SK-N-SH (cell line): ENCODE data around the gene PSKH1. TPM values are rescaled to one million over a fixed set of nuclear protein-coding genes. Genes with fewer than 3 reads are reported as not detected.

ENCODE experiments used
- CTCF ChIA-PET: fragments of 300-600, 350-600 bp; formaldehyde crosslinking; extraction: SDS; loops from one replicate; lab custom pipeline; 2021; lab: Yijun Ruan, JAX
- POLR2A ChIA-PET: fragments of 350-600 bp; sonication (Branson Sonifier 250); formaldehyde crosslinking; extraction: SDS; loops from one replicate; lab custom pipeline; 2020; ENCODE audit warnings: antibody characterized with exemption, inconsistent platforms; lab: Yijun Ruan, JAX
- DNase-seq: peaks from one replicate; pipeline ENCODE4 v3.0.0; 2012
- H2AFZ ChIP-seq: fragments of 200-600 bp; sonication (generic); 2 replicates; pipeline ENCODE4 v1.8.1; 2016; ENCODE audit warnings: antibody characterized with exemption, mild to moderate bottlenecking, low read depth
- H3F3A ChIP-seq: fragments of 200-600 bp; sonication (generic); replicated peaks from 2 replicates; pipeline ENCODE3; 2016; ENCODE audit warnings: antibody characterized with exemption, mild to moderate bottlenecking; ENCODE audit not compliant: insufficient read depth
- H3K27ac ChIP-seq, 2 experiments: fragments of 200-500 bp in 1 of 2; fragments of 200-600 bp in 1 of 2; sonication (Bioruptor generic) in 1 of 2; sonication (generic), shearing (Covaris generic) in 1 of 2; 2 replicates each; pipeline versions ENCODE4 v1.5.1 to v1.6.1; 2014 to 2016; ENCODE audit warnings: low read depth in 2 of 2, inconsistent platforms in 1 of 2, low read length in 1 of 2, mild to moderate bottlenecking in 1 of 2, mixed read lengths in 1 of 2
- H3K27me3 ChIP-seq: fragments of 200-600 bp; sonication (generic), shearing (Covaris generic); 2 replicates; pipeline ENCODE4 v1.6.1; 2016; ENCODE audit warnings: mixed run types; ENCODE audit not compliant: insufficient read depth
- H3K36me3 ChIP-seq, 2 experiments: fragments of 200-500 bp in 1 of 2; fragments of 200-600 bp in 1 of 2; sonication (Bioruptor generic) in 1 of 2; sonication (generic) in 1 of 2; replicated peaks in 1 of 2; 2 replicates each; pipeline versions ENCODE3 to v1.5.1; 2014 to 2016; ENCODE audit warnings: low read length in 1 of 2, mild to moderate bottlenecking in 1 of 2; ENCODE audit not compliant: insufficient read depth in 2 of 2, control insufficient read depth in 1 of 2
- H3K4me1 ChIP-seq, 2 experiments: fragments of 200-500 bp in 1 of 2; fragments of 200-600 bp in 1 of 2; sonication (Bioruptor generic) in 1 of 2; sonication (generic), shearing (Covaris generic) in 1 of 2; 2 replicates each; pipeline versions ENCODE4 v1.5.1 to v1.6.1; 2014 to 2016; ENCODE audit warnings: low read depth in 1 of 2, low read length in 1 of 2, mixed run types in 1 of 2; ENCODE audit not compliant: insufficient read depth in 2 of 2, control insufficient read depth in 1 of 2
- H3K4me2 ChIP-seq: fragments of 200-600 bp; sonication (generic), shearing (Covaris generic); 2 replicates; pipeline ENCODE4 v1.6.1; 2017; ENCODE audit warnings: mixed run types
- H3K4me3 ChIP-seq, 2 experiments: fragments of 200-500 bp in 1 of 2; fragments of 200-600 bp in 1 of 2; sonication (Bioruptor generic) in 1 of 2; sonication (generic), shearing (Covaris generic) in 1 of 2; 2 replicates each; pipeline versions ENCODE4 v1.5.1 to v1.8.1; 2014 to 2016; ENCODE audit warnings: low read depth in 2 of 2, inconsistent platforms in 1 of 2, low read length in 1 of 2, mild to moderate bottlenecking in 1 of 2, mixed read lengths in 1 of 2, moderate library complexity in 1 of 2
- H3K79me2 ChIP-seq: fragments of 200-600 bp; sonication (generic); 2 replicates; pipeline ENCODE4 v1.8.1; 2017; ENCODE audit warnings: mild to moderate bottlenecking; ENCODE audit not compliant: insufficient read depth
- H3K9ac ChIP-seq: fragments of 200-600 bp; sonication (generic); 2 replicates; pipeline ENCODE4 v1.6.1; 2017; ENCODE audit warnings: mixed run types
- H3K9me2 ChIP-seq: fragments of 200-600 bp; sonication (generic); 2 replicates; pipeline ENCODE4 v1.6.1; 2017; ENCODE audit warnings: mixed run types
- H3K9me3 ChIP-seq: fragments of 200-600 bp; sonication (generic); 2 replicates; pipeline ENCODE4 v1.6.1; 2017; ENCODE audit warnings: mixed run types, mild to moderate bottlenecking, moderate library complexity
- H4K20me1 ChIP-seq: fragments of 200-600 bp; sonication (generic); 2 replicates; pipeline ENCODE4 v1.6.1; 2017; ENCODE audit warnings: mild to moderate bottlenecking, mixed run types; ENCODE audit not compliant: insufficient read depth
- CHD2 ChIP-seq: fragments of 150-350 bp; IDR thresholded peaks from 2 replicates; pipeline ENCODE4 v1.6.1; 2018; ENCODE audit warnings: low read length; ENCODE audit not compliant: partially characterized antibody
- EP300 ChIP-seq, 2 experiments: IDR thresholded peaks; 2 replicates each; pipeline versions ENCODE4 v1.4.0 to v1.6.1; 2012; ENCODE audit warnings: borderline replicate concordance in 1 of 2, low read depth in 1 of 2, low read length in 1 of 2
- FOSL2 ChIP-seq: IDR thresholded peaks from 2 replicates; pipeline ENCODE4 v1.4.0; 2012; ENCODE audit warnings: low read depth, mild to moderate bottlenecking, moderate library complexity, borderline replicate concordance
- FOXM1 ChIP-seq: IDR thresholded peaks from 2 replicates; pipeline ENCODE4 v1.4.0; 2012; ENCODE audit warnings: low read depth, mild to moderate bottlenecking
- GABPA ChIP-seq: IDR thresholded peaks from 2 replicates; pipeline ENCODE4 v1.4.0; 2012; ENCODE audit warnings: low read depth, mild to moderate bottlenecking
- GATA2 ChIP-seq: sonication (generic); formaldehyde crosslinking; IDR thresholded peaks from 2 replicates; pipeline ENCODE4 v1.5.0; 2020; ENCODE audit warnings: mild to moderate bottlenecking, missing genetic modification reagents
- JUND ChIP-seq: IDR thresholded peaks from 2 replicates; pipeline ENCODE4 v1.4.0; 2012
- MEF2A ChIP-seq: IDR thresholded peaks from 2 replicates; pipeline ENCODE4 v1.4.0; 2012; ENCODE audit warnings: low read depth, borderline replicate concordance
- MXI1 ChIP-seq: IDR thresholded peaks from 2 replicates; pipeline ENCODE4 v1.6.1; 2012; ENCODE audit warnings: mild to moderate bottlenecking, low read depth, low read length, improper control_type of control experiment
- NFIC ChIP-seq: IDR thresholded peaks from 2 replicates; pipeline ENCODE4 v1.4.0; 2012; ENCODE audit warnings: borderline replicate concordance
- RAD21 ChIP-seq: IDR thresholded peaks from 2 replicates; pipeline ENCODE4 v1.6.1; 2012; ENCODE audit warnings: mild to moderate bottlenecking, low read length
- RFX5 ChIP-seq: IDR thresholded peaks from 2 replicates; pipeline ENCODE4 v1.6.1; 2012; ENCODE audit warnings: mild to moderate bottlenecking, improper control_type of control experiment, low read length
- RXRA ChIP-seq: IDR thresholded peaks from 2 replicates; pipeline ENCODE4 v1.4.0; 2012; ENCODE audit warnings: low read depth, mild to moderate bottlenecking, borderline replicate concordance
- SMC3 ChIP-seq: IDR thresholded peaks from 2 replicates; pipeline ENCODE4 v1.6.1; 2012; ENCODE audit warnings: low read depth, low read length, improper control_type of control experiment
- TCF12 ChIP-seq: IDR thresholded peaks from 2 replicates; pipeline ENCODE4 v1.4.0; 2012
- YY1 ChIP-seq: IDR thresholded peaks from 2 replicates; pipeline ENCODE4 v1.4.0; 2012; ENCODE audit warnings: low read depth, mild to moderate bottlenecking
- WGBS: methylation state at CpG from one replicate; pipeline ENCODE4 v1.1.6; 2017; ENCODE audit warnings: low lambda C conversion rate; 5-methylcytosine and 5-hydroxymethylcytosine counted together
- polyA plus RNA-seq, 3 experiments: library from polyadenylated mRNA; depleted of rRNA; stranded (reverse); fragments of >200 nt; gene quantifications; 2 replicates each; pipeline ENCODE4 v1.2.3, GENCODE V29; 2012
- TF ChIP-seq, protein P1 (sequence below): IDR thresholded peaks from 2 replicates; pipeline ENCODE4 v1.4.0; 2012; ENCODE audit warnings: low read depth, borderline replicate concordance
- TF ChIP-seq, protein P2 (sequence below): IDR thresholded peaks from 2 replicates; pipeline ENCODE4 v1.4.0; 2012; ENCODE audit warnings: low read depth
- TF ChIP-seq, protein P3 (sequence below): IDR thresholded peaks from 2 replicates; pipeline ENCODE4; 2012
- TF ChIP-seq, protein P4 (sequence below): IDR thresholded peaks from 2 replicates; pipeline ENCODE4 v1.4.0; 2012; ENCODE audit warnings: low read depth, borderline replicate concordance
- TF ChIP-seq, protein P5 (sequence below): IDR thresholded peaks from 2 replicates; pipeline ENCODE4 v1.6.1; 2012; ENCODE audit warnings: mild to moderate bottlenecking, low read depth, low read length, moderate library complexity

PSKH1 gene
- polyA plus RNA-seq, 1 of the 3 experiments (the other 2 are of a cell fraction): 30.1 TPM

DNA sequence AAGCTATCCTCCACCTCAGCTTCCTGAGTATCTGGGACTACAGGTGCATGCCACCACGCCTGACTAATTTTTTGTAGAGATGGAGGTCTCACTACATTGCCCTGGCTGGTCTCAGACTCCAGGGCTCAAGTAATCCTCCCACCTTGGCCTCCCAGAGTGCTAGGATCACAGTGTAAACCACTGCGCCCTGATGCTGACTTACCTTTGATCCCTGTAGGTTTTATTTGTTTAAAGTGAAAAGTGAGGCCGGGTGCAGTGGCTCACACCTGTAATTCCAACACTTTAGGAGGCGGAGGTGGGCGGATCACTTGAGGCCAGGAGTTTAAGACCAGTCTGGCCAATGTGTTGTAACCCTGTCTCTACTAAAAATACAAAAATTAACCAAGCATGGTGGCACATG, 8.7 kb downstream of the PSKH1 start:
- no peaks in the 10 kb centered on the region for H3K9me2 ChIP-seq
- H3K36me3 ChIP-seq: no peaks in the 10 kb centered on the region
- POLR2A ChIA-PET: no interaction called here
- no peak overlapping the region for H3K9ac ChIP-seq
- no peak overlapping the region for H3K4me3 ChIP-seq
- no peak for TF ChIP-seq GABPA
- TF ChIP-seq JUND: no peak
- TF ChIP-seq, protein P1, sequence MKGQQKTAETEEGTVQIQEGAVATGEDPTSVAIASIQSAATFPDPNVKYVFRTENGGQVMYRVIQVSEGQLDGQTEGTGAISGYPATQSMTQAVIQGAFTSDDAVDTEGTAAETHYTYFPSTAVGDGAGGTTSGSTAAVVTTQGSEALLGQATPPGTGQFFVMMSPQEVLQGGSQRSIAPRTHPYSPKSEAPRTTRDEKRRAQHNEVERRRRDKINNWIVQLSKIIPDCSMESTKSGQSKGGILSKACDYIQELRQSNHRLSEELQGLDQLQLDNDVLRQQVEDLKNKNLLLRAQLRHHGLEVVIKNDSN: no peak
- TF ChIP-seq MXI1: no peak
- TF ChIP-seq SMC3: no peak
- no peak for TF ChIP-seq YY1
- no peak for TF ChIP-seq RFX5
- TF ChIP-seq TCF12: no peak
- TF ChIP-seq, protein P2, sequence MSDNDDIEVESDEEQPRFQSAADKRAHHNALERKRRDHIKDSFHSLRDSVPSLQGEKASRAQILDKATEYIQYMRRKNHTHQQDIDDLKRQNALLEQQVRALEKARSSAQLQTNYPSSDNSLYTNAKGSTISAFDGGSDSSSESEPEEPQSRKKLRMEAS: no peak
- no peak for TF ChIP-seq GATA2 (CRISPR knock-in tag)
- no peak for DNase-seq
- no peak overlapping the region for H2AFZ ChIP-seq
- peaks cover 53% of the 10 kb centered on the region for H3K79me2 ChIP-seq
- H4K20me1 ChIP-seq: peaks cover 12% of the 10 kb centered on the region
- H3K27me3 ChIP-seq: no peaks in the 10 kb centered on the region
- H3K4me1 ChIP-seq: no peaks in the 10 kb centered on the region
- H3K27ac ChIP-seq: no peak overlapping the region
- CTCF ChIA-PET: interaction anchor here (2.5 kb wide), 1 partner anchor 18 kb away, joined by 10 read pairs; no protein-coding TSS in a partner anchor
- H3K4me2 ChIP-seq: no peak overlapping the region
- H3K9me3 ChIP-seq: no peaks in the 10 kb centered on the region
- no peaks in the 10 kb centered on the region for H3F3A ChIP-seq
- WGBS: 98% methylated on average over 5 of the region's 5 CpGs

DNA sequence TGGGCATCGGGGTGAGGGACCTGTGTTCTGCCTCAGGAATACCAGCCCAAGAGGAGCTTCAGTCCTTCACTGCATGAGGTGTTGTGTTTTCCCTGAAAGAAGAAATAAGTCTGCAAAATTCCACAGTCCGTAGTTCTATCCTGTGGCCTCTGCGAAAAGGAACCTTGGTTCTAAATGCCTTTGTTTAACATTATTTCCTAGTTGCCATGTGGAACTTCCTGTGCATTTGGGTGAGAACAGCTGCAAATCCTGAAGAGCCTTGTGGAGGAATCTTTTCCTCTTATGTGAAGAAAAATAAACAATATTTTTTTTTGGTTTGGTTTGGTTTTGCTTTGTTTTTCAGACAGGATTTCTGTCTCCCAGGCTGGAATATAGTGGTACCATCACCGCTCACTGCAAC, 9.8 kb downstream of the PSKH1 start:
- H3K27ac ChIP-seq: no peak overlapping the region

More for the DNA sequence above, 9.8 kb downstream of the PSKH1 start:
- Histone ChIP-seq H3K27me3 (no peaks in the 10 kb centered on the region), H3K9me3 (no peaks in the 10 kb centered on the region), H3K36me3 (no peaks in the 10 kb centered on the region), H2AFZ (no peak overlapping the region), H3K4me3 (no peak overlapping the region), H3K9me2 (no peaks in the 10 kb centered on the region), H3K9ac (no peak overlapping the region), H3K79me2 (peaks cover 42% of the 10 kb centered on the region), H3K4me1 (no peaks in the 10 kb centered on the region), H3F3A (no peaks in the 10 kb centered on the region), H3K4me2 (no peak overlapping the region), H4K20me1 (peaks cover 10% of the 10 kb centered on the region; the same call in 1 of the 2 replicates)
- TF ChIP-seq MEF2A (no peak), FOXM1 (no peak), FOSL2 (no peak), TCF12 (no peak), NFIC (no peak), EP300 (IDR thresholded peaks at IDR 0.05; ENCODE audit: borderline replicate concordance in 1 of 2, low read depth in 1 of 2, low read length in 1 of 2) (no peak), GABPA (no peak), RXRA (no peak), RAD21 (no peak), CHD2 (no peak), RFX5 (no peak)
- TF ChIP-seq, protein P2: no peak
- TF ChIP-seq, protein P3, sequence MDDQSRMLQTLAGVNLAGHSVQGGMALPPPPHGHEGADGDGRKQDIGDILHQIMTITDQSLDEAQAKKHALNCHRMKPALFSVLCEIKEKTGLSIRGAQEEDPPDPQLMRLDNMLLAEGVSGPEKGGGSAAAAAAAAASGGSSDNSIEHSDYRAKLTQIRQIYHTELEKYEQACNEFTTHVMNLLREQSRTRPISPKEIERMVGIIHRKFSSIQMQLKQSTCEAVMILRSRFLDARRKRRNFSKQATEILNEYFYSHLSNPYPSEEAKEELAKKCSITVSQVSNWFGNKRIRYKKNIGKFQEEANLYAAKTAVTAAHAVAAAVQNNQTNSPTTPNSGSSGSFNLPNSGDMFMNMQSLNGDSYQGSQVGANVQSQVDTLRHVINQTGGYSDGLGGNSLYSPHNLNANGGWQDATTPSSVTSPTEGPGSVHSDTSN: no peak
- TF ChIP-seq, protein P4, sequence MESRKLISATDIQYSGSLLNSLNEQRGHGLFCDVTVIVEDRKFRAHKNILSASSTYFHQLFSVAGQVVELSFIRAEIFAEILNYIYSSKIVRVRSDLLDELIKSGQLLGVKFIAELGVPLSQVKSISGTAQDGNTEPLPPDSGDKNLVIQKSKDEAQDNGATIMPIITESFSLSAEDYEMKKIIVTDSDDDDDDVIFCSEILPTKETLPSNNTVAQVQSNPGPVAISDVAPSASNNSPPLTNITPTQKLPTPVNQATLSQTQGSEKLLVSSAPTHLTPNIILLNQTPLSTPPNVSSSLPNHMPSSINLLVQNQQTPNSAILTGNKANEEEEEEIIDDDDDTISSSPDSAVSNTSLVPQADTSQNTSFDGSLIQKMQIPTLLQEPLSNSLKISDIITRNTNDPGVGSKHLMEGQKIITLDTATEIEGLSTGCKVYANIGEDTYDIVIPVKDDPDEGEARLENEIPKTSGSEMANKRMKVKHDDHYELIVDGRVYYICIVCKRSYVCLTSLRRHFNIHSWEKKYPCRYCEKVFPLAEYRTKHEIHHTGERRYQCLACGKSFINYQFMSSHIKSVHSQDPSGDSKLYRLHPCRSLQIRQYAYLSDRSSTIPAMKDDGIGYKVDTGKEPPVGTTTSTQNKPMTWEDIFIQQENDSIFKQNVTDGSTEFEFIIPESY: no peak
- TF ChIP-seq, protein P5, sequence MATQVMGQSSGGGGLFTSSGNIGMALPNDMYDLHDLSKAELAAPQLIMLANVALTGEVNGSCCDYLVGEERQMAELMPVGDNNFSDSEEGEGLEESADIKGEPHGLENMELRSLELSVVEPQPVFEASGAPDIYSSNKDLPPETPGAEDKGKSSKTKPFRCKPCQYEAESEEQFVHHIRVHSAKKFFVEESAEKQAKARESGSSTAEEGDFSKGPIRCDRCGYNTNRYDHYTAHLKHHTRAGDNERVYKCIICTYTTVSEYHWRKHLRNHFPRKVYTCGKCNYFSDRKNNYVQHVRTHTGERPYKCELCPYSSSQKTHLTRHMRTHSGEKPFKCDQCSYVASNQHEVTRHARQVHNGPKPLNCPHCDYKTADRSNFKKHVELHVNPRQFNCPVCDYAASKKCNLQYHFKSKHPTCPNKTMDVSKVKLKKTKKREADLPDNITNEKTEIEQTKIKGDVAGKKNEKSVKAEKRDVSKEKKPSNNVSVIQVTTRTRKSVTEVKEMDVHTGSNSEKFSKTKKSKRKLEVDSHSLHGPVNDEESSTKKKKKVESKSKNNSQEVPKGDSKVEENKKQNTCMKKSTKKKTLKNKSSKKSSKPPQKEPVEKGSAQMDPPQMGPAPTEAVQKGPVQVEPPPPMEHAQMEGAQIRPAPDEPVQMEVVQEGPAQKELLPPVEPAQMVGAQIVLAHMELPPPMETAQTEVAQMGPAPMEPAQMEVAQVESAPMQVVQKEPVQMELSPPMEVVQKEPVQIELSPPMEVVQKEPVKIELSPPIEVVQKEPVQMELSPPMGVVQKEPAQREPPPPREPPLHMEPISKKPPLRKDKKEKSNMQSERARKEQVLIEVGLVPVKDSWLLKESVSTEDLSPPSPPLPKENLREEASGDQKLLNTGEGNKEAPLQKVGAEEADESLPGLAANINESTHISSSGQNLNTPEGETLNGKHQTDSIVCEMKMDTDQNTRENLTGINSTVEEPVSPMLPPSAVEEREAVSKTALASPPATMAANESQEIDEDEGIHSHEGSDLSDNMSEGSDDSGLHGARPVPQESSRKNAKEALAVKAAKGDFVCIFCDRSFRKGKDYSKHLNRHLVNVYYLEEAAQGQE: no peak
- CTCF ChIA-PET: interaction anchor here (1.2 to 1.6 kb wide), 2 partner anchors 19 to 32 kb away, joined by 3 read pairs; no protein-coding TSS in a partner anchor
- POLR2A ChIA-PET: no interaction called here
- no peak for DNase-seq
- WGBS: 97% methylated on average over 4 of the region's 4 CpGs
